GM12872 (cell line): ENCODE results near the gene ELFN1.

Experiments used
- CTCF ChIP-seq: IDR thresholded peaks from 3 replicates; pipeline ENCODE4 v1.5.1; 2011; ENCODE audit warnings: low read depth, mild to moderate bottlenecking, low read length, moderate library complexity; ENCODE audit not compliant: insufficient read depth

ELFN1 gene

GRCh38 chr7:1697499-1698125 lies 27.5 kb downstream of the ELFN1 start:
- no peak for TF ChIP-seq CTCF

GRCh38 chr7:1698201-1698600 lies 28.1 kb downstream of the ELFN1 start:
- TF ChIP-seq CTCF, result no peak

- no peak for TF ChIP-seq CTCF
Observed at GRCh38 chr7:1698951-1699350, 28.9 kb downstream of the ELFN1 start.

GRCh38 chr7:1700086-1700485 lies 30.0 kb downstream of the ELFN1 start:
- no peak for TF ChIP-seq CTCF

- no peak for TF ChIP-seq CTCF
Observed at GRCh38 chr7:1700536-1701333, 30.7 kb downstream of the ELFN1 start.

GRCh38 chr7:1702652-1703051 lies 32.6 kb downstream of the ELFN1 start:
- no peak for TF ChIP-seq CTCF

GRCh38 chr7:1703441-1703840 lies 33.4 kb downstream of the ELFN1 start:
- TF ChIP-seq CTCF, result no peak
